Measurements from ENCODE around the gene MAGEB3. TPM values are rescaled to one million over a fixed set of nuclear protein-coding genes. Genes with fewer than 3 reads are reported as not detected.

MAGEB3 gene
- total RNA-seq, 1 donor from 2014 or later, result not detected

Other genes starting within 250 kb of the MAGEB3 start
- not detected in 2 replicates for gene MAGEB2, start 15.1 kb upstream of the MAGEB3 start, total RNA-seq
- not detected in 2 replicates for gene MAGEB4, start 11.3 kb downstream of the MAGEB3 start, total RNA-seq
- gene MAGEB1, start 16.5 kb downstream of the MAGEB3 start, total RNA-seq, result not detected in 2 replicates
- gene NR0B1, start 78.7 kb downstream of the MAGEB3 start, total RNA-seq, result not detected in 2 replicates